ENCODE data around the gene SHC3.

The SHC3 gene

GRCh38 chr9:89014153-89014552 is 164.5 kb downstream of the SHC3 start:
- ATAC-seq (no peak), DNase-seq (no peak)
- Mint-ChIP-seq H3K27me3 (peaks cover 11% of the 10 kb centered on the region), H3K9me3 (no peaks in the 10 kb centered on the region), H3K4me3 (no peak overlapping the region), H3K36me3 (ENCODE audit: low read depth) (no peaks in the 10 kb centered on the region), H3K27ac (no peak overlapping the region), H3K4me1 (no peaks in the 10 kb centered on the region)

- Mint-ChIP-seq H3K27me3 (peaks cover 11% of the 10 kb centered on the region), H3K9me3 (no peaks in the 10 kb centered on the region), H3K36me3 (ENCODE audit: low read depth) (no peaks in the 10 kb centered on the region), H3K4me3 (no peak overlapping the region), H3K4me1 (no peaks in the 10 kb centered on the region), H3K27ac (no peak overlapping the region)
- DNase-seq (no peak), ATAC-seq (no peak)
Observed at GRCh38 chr9:89013660-89014059, 165.0 kb downstream of the SHC3 start.

- peaks cover 8% of the 10 kb centered on the region for H3K27me3 Mint-ChIP-seq
- no peak overlapping the region for H3K4me3 Mint-ChIP-seq
- no peaks in the 10 kb centered on the region for H3K36me3 Mint-ChIP-seq (ENCODE audit: low read depth)
- H3K9me3 Mint-ChIP-seq = no peaks in the 10 kb centered on the region
- H3K27ac Mint-ChIP-seq = no peak overlapping the region
- ATAC-seq (no peak), DNase-seq (no peak)
- H3K4me1 Mint-ChIP-seq = no peaks in the 10 kb centered on the region
Observed at GRCh38 chr9:89012294-89013042, 166.2 kb downstream of the SHC3 start.

- ATAC-seq = no peak
Observed at GRCh38 chr9:89011683-89012082, 166.9 kb downstream of the SHC3 start.

GRCh38 chr9:89010526-89011111 is 168.0 kb downstream of the SHC3 start:
- no peaks in the 10 kb centered on the region for H3K9me3 Mint-ChIP-seq
- ATAC-seq (no peak), DNase-seq (no peak)
- H3K36me3 Mint-ChIP-seq (ENCODE audit: low read depth) = no peaks in the 10 kb centered on the region
- no peak overlapping the region for H3K4me3 Mint-ChIP-seq
- H3K27me3 Mint-ChIP-seq = peaks cover 8% of the 10 kb centered on the region
- no peaks in the 10 kb centered on the region for H3K4me1 Mint-ChIP-seq
- H3K27ac Mint-ChIP-seq = no peak overlapping the region

More at GRCh38 chr9:89011683-89012082, 166.9 kb downstream of the SHC3 start:
- Mint-ChIP-seq H3K36me3 (ENCODE audit: low read depth) (no peaks in the 10 kb centered on the region), H3K4me1 (no peaks in the 10 kb centered on the region), H3K9me3 (no peaks in the 10 kb centered on the region), H3K27me3 (peaks cover 8% of the 10 kb centered on the region), H3K4me3 (no peak overlapping the region), H3K27ac (no peak overlapping the region)
- DNase-seq = no peak

GRCh38 chr9:89010056-89010455 is 168.6 kb downstream of the SHC3 start:
- Mint-ChIP-seq H3K4me1 (no peaks in the 10 kb centered on the region), H3K27ac (no peak overlapping the region), H3K4me3 (no peak overlapping the region), H3K27me3 (peaks cover 8% of the 10 kb centered on the region), H3K9me3 (no peaks in the 10 kb centered on the region), H3K36me3 (ENCODE audit: low read depth) (no peaks in the 10 kb centered on the region)
- ATAC-seq (no peak), DNase-seq (no peak)

GRCh38 chr9:89009546-89009840 is 169.1 kb downstream of the SHC3 start:
- no peak for ATAC-seq
- no peak overlapping the region for H3K4me3 Mint-ChIP-seq
- no peaks in the 10 kb centered on the region for H3K4me1 Mint-ChIP-seq
- DNase-seq = no peak
- H3K27ac Mint-ChIP-seq = no peak overlapping the region
- no peaks in the 10 kb centered on the region for H3K9me3 Mint-ChIP-seq
- no peaks in the 10 kb centered on the region for H3K36me3 Mint-ChIP-seq (ENCODE audit: low read depth)
- H3K27me3 Mint-ChIP-seq = peaks cover 6% of the 10 kb centered on the region

GRCh38 chr9:89008744-89009545 is 169.7 kb downstream of the SHC3 start:
- no peak overlapping the region for H3K27ac Mint-ChIP-seq

GRCh38 chr9:89008055-89008743 is 170.4 kb downstream of the SHC3 start:
- no peaks in the 10 kb centered on the region for H3K36me3 Mint-ChIP-seq (ENCODE audit: low read depth)
- no peaks in the 10 kb centered on the region for H3K9me3 Mint-ChIP-seq
- ATAC-seq = no peak
- H3K4me3 Mint-ChIP-seq = no peak overlapping the region
- no peaks in the 10 kb centered on the region for H3K4me1 Mint-ChIP-seq
- DNase-seq = no peak
- H3K27ac Mint-ChIP-seq = no peak overlapping the region
- H3K27me3 Mint-ChIP-seq = peaks cover 4% of the 10 kb centered on the region

More at GRCh38 chr9:89008744-89009545, 169.7 kb downstream of the SHC3 start:
- Mint-ChIP-seq H3K36me3 (ENCODE audit: low read depth) (no peaks in the 10 kb centered on the region), H3K4me1 (no peaks in the 10 kb centered on the region), H3K4me3 (no peak overlapping the region), H3K9me3 (no peaks in the 10 kb centered on the region), H3K27me3 (peaks cover 4% of the 10 kb centered on the region)
- no peak for ATAC-seq
- no peak for DNase-seq

- Mint-ChIP-seq H3K27ac (no peak overlapping the region), H3K27me3 (peaks cover 4% of the 10 kb centered on the region)
Observed at GRCh38 chr9:89006996-89007967, 171.3 kb downstream of the SHC3 start.

GRCh38 chr9:89006267-89006666 is 172.4 kb downstream of the SHC3 start:
- ATAC-seq = no peak
- H3K9me3 Mint-ChIP-seq = no peaks in the 10 kb centered on the region
- H3K27ac Mint-ChIP-seq = no peak overlapping the region
- peaks cover 13% of the 10 kb centered on the region for H3K27me3 Mint-ChIP-seq
- no peak overlapping the region for H3K4me3 Mint-ChIP-seq
- DNase-seq = no peak
- no peaks in the 10 kb centered on the region for H3K36me3 Mint-ChIP-seq (ENCODE audit: low read depth)
- peaks cover under 1% of the 10 kb centered on the region for H3K4me1 Mint-ChIP-seq

More at GRCh38 chr9:89006996-89007967, 171.3 kb downstream of the SHC3 start:
- DNase-seq = no peak
- no peak for ATAC-seq
- H3K4me1 Mint-ChIP-seq = no peaks in the 10 kb centered on the region
- H3K36me3 Mint-ChIP-seq (ENCODE audit: low read depth) = no peaks in the 10 kb centered on the region
- no peak overlapping the region for H3K4me3 Mint-ChIP-seq
- H3K9me3 Mint-ChIP-seq = no peaks in the 10 kb centered on the region

- no peaks in the 10 kb centered on the region for H3K9me3 Mint-ChIP-seq
- H3K4me3 Mint-ChIP-seq = no peak overlapping the region
- H3K36me3 Mint-ChIP-seq (ENCODE audit: low read depth) = no peaks in the 10 kb centered on the region
- no peak for DNase-seq
- peaks cover 16% of the 10 kb centered on the region for H3K27me3 Mint-ChIP-seq
- no peak for ATAC-seq
- peaks cover 6% of the 10 kb centered on the region for H3K4me1 Mint-ChIP-seq
- no peak overlapping the region for H3K27ac Mint-ChIP-seq
Observed at GRCh38 chr9:89005323-89005722, 173.3 kb downstream of the SHC3 start.

- H3K27ac Mint-ChIP-seq = no peak overlapping the region
- H3K4me1 Mint-ChIP-seq = peaks cover 6% of the 10 kb centered on the region
- no peaks in the 10 kb centered on the region for H3K36me3 Mint-ChIP-seq (ENCODE audit: low read depth)
- DNase-seq (no peak), ATAC-seq (no peak)
- peaks cover 16% of the 10 kb centered on the region for H3K27me3 Mint-ChIP-seq
- no peaks in the 10 kb centered on the region for H3K9me3 Mint-ChIP-seq
- no peak overlapping the region for H3K4me3 Mint-ChIP-seq
Observed at GRCh38 chr9:89002987-89003386, 175.6 kb downstream of the SHC3 start.
